ENCODE results near the gene CCDC66. TPM values are rescaled to one million over a fixed set of nuclear protein-coding genes. Genes with fewer than 3 reads are reported as not detected.

The CCDC66 gene
- total RNA-seq, 2 experiments from 2014 or later = 38.2 to 40.0 TPM

GRCh38 chr3:56629451-56629850 is 72.5 kb downstream of the CCDC66 start:
- no peak for DNase-seq
- no peaks in the 10 kb centered on the region for H3K9me3 Mint-ChIP-seq
- CTCF ChIA-PET = interaction anchor here (0.6 to 2.0 kb wide), 7 partner anchors 11 to 172 kb away, joined by 3 to 5 read pairs (median 3); partner anchors contain the start of genes ARHGEF3 and CCDC66
- H3K4me1 Mint-ChIP-seq = peaks cover 2% of the 10 kb centered on the region
- no peak overlapping the region for H3K4me3 Mint-ChIP-seq
- POLR2A ChIA-PET = interaction anchor here (0.7 kb wide), 1 partner anchor 216 kb away, joined by 4 read pairs; no protein-coding TSS in a partner anchor
- peak overlapping the region; percentile 58 for H3K27ac Mint-ChIP-seq
- peaks cover 46% of the 10 kb centered on the region for H3K36me3 Mint-ChIP-seq (ENCODE audit: low read depth)
- H3K27me3 Mint-ChIP-seq = no peaks in the 10 kb centered on the region

- Mint-ChIP-seq H3K27me3 (no peaks in the 10 kb centered on the region), H3K27ac (no peak overlapping the region), H3K4me3 (no peak overlapping the region), H3K36me3 (ENCODE audit: low read depth) (peaks cover 44% of the 10 kb centered on the region), H3K9me3 (no peaks in the 10 kb centered on the region), H3K4me1 (peaks cover 2% of the 10 kb centered on the region)
- DNase-seq = no peak
- CTCF ChIA-PET = no interaction called here
- POLR2A ChIA-PET = no interaction called here
These were observed 74.0 kb downstream of the CCDC66 start for GRCh38 chr3:56630966-56631365.

- no peaks in the 10 kb centered on the region for H3K27me3 Mint-ChIP-seq
- POLR2A ChIA-PET = no interaction called here
- no peaks in the 10 kb centered on the region for H3K9me3 Mint-ChIP-seq
- no peak overlapping the region for H3K27ac Mint-ChIP-seq
- CTCF ChIA-PET = interaction anchor here (1.5 kb wide), 1 partner anchor 14 kb away, joined by 3 read pairs; no protein-coding TSS in a partner anchor
- peaks cover 2% of the 10 kb centered on the region for H3K4me1 Mint-ChIP-seq
- H3K36me3 Mint-ChIP-seq (ENCODE audit: low read depth) = peaks cover 43% of the 10 kb centered on the region
- no peak overlapping the region for H3K4me3 Mint-ChIP-seq
- no peak for DNase-seq
These were observed 76.2 kb downstream of the CCDC66 start for GRCh38 chr3:56633181-56633580.

GRCh38 chr3:56633602-56634535 is 76.9 kb downstream of the CCDC66 start:
- Mint-ChIP-seq H3K9me3 (no peaks in the 10 kb centered on the region), H3K27me3 (no peaks in the 10 kb centered on the region), H3K4me3 (no peak overlapping the region), H3K36me3 (ENCODE audit: low read depth) (peaks cover 44% of the 10 kb centered on the region), H3K4me1 (peaks cover 2% of the 10 kb centered on the region), H3K27ac (peak overlapping the region; percentile 16)
- ChIA-PET POLR2A (no interaction called here), CTCF (interaction anchor here (1.5 kb wide), 1 partner anchor 14 kb away, joined by 3 read pairs; no protein-coding TSS in a partner anchor)
- DNase-seq = no peak

GRCh38 chr3:56645407-56645806 is 88.4 kb downstream of the CCDC66 start:
- Mint-ChIP-seq H3K27me3 (no peaks in the 10 kb centered on the region), H3K4me1 (peaks cover 2% of the 10 kb centered on the region), H3K36me3 (ENCODE audit: low read depth) (peaks cover 56% of the 10 kb centered on the region), H3K27ac (no peak overlapping the region), H3K4me3 (no peak overlapping the region), H3K9me3 (no peaks in the 10 kb centered on the region)
- ChIA-PET POLR2A (no interaction called here), CTCF (no interaction called here)
- no peak for DNase-seq

GRCh38 chr3:56654460-56654859 is 97.5 kb downstream of the CCDC66 start:
- ChIA-PET POLR2A (no interaction called here), CTCF (interaction anchor here (0.7 kb wide), 1 partner anchor 26 kb away, joined by 3 read pairs; no protein-coding TSS in a partner anchor)
- DNase-seq = no peak
- peaks cover 14% of the 10 kb centered on the region for H3K4me1 Mint-ChIP-seq
- H3K9me3 Mint-ChIP-seq = no peaks in the 10 kb centered on the region
- peaks cover 76% of the 10 kb centered on the region for H3K36me3 Mint-ChIP-seq (ENCODE audit: low read depth)
- H3K4me3 Mint-ChIP-seq = no peak overlapping the region
- H3K27ac Mint-ChIP-seq = no peak overlapping the region
- no peaks in the 10 kb centered on the region for H3K27me3 Mint-ChIP-seq

- no peak for DNase-seq
- ChIA-PET CTCF (no interaction called here), POLR2A (no interaction called here)
- no peak overlapping the region for H3K27ac Mint-ChIP-seq
- peaks cover 81% of the 10 kb centered on the region for H3K36me3 Mint-ChIP-seq (ENCODE audit: low read depth)
- no peaks in the 10 kb centered on the region for H3K9me3 Mint-ChIP-seq
- H3K27me3 Mint-ChIP-seq = no peaks in the 10 kb centered on the region
- peaks cover 18% of the 10 kb centered on the region for H3K4me1 Mint-ChIP-seq
- no peak overlapping the region for H3K4me3 Mint-ChIP-seq
These were observed 98.7 kb downstream of the CCDC66 start for GRCh38 chr3:56655709-56656108.

GRCh38 chr3:56664823-56665222 is 107.8 kb downstream of the CCDC66 start:
- Mint-ChIP-seq H3K27me3 (no peaks in the 10 kb centered on the region), H3K36me3 (ENCODE audit: low read depth) (peaks cover 69% of the 10 kb centered on the region), H3K9me3 (peaks cover 4% of the 10 kb centered on the region), H3K4me1 (peaks cover 8% of the 10 kb centered on the region), H3K4me3 (no peak overlapping the region), H3K27ac (peak overlapping the region; percentile 46)
- no peak for DNase-seq
- ChIA-PET POLR2A (no interaction called here), CTCF (interaction anchor here (0.6 to 1.2 kb wide), 2 partner anchors 38 to 1240 kb away, joined by 3 read pairs; no protein-coding TSS in a partner anchor)

- H3K27me3 Mint-ChIP-seq = no peaks in the 10 kb centered on the region
- H3K9me3 Mint-ChIP-seq = peaks cover 4% of the 10 kb centered on the region
- H3K36me3 Mint-ChIP-seq (ENCODE audit: low read depth) = peaks cover 79% of the 10 kb centered on the region
- no peak overlapping the region for H3K4me3 Mint-ChIP-seq
- ChIA-PET POLR2A (interaction anchor here (0.5 to 0.6 kb wide), 2 partner anchors 14 to 57 kb away, joined by 3 to 4 read pairs; no protein-coding TSS in a partner anchor), CTCF (interaction anchor here (0.8 to 1.2 kb wide), 2 partner anchors 27 to 39 kb away, joined by 3 read pairs; no protein-coding TSS in a partner anchor)
- DNase-seq = no peak
- H3K4me1 Mint-ChIP-seq = peaks cover 10% of the 10 kb centered on the region
- H3K27ac Mint-ChIP-seq = no peak overlapping the region
These were observed 111.1 kb downstream of the CCDC66 start for GRCh38 chr3:56667973-56668579.

Other genes with a start within 250 kb of the CCDC66 start
- gene ERC2, start 88.7 kb upstream of the CCDC66 start, total RNA-seq = not detected
- gene TASOR, start 126.1 kb downstream of the CCDC66 start, total RNA-seq = 10 to 100 TPM; 60.4 TPM
- gene ARHGEF3, start 244.8 kb downstream of the CCDC66 start, total RNA-seq = 100 to 1,000 TPM; 102 to 109 TPM

All from activated CD4-positive, alpha-beta T cell treated with anti-CD3 and anti-CD28 coated beads, Interleukin-2, amount 10 ng/mL, durations not matched to agents 7 days and 5 days (primary cell).